Gastroesophageal sphincter (tissue), 4 donors: ENCODE results near the gene FBP2. TPM values are rescaled to one million over a fixed set of nuclear protein-coding genes. Genes with fewer than 3 reads are reported as not detected.
"Not testable (repeated sequence)": the region's sequence is repeated elsewhere in the genome, so short reads cannot be mapped to it uniquely, and the experiment has no call there.

Source experiments
- ATAC-seq: fragments of 150-250 bp; one replicate; pipeline ENCODE4 v1.9.1; 2016; ENCODE audit warnings: mild to moderate bottlenecking, moderate library complexity
- H3K27ac ChIP-seq, 4 donors: fragments of 200-600 bp; sonication (generic) in 3 of 4; 1 replicate in 3 of 4; 2 replicates in 1 of 4; pipeline ENCODE4 v1.5.1; 2016 to 2019
- H3K27me3 ChIP-seq: fragments of 200-600 bp; sonication (generic); one replicate; pipeline ENCODE4 v1.5.1; 2019
- H3K36me3 ChIP-seq, 2 donors: fragments of 200-600 bp; sonication (generic); one replicate each; pipeline ENCODE4 v1.5.1; 2019; ENCODE audit warnings: control low read depth in 1 of 2
- H3K4me1 ChIP-seq, 3 donors: fragments of 200-600 bp; sonication (generic); 1 replicate in 2 of 3; 2 replicates in 1 of 3; pipeline ENCODE4 v1.5.1; 2016 to 2019; ENCODE audit warnings: control low read depth in 2 of 3
- H3K4me3 ChIP-seq, 2 donors: fragments of 200-600 bp; sonication (generic); one replicate each; pipeline ENCODE4 v1.5.1; 2019; ENCODE audit warnings: mild to moderate bottlenecking in 1 of 2, moderate library complexity in 1 of 2
- H3K9me3 ChIP-seq, 3 donors: fragments of 200-600 bp; sonication (generic); one replicate each; pipeline ENCODE4 v1.5.1; 2017 to 2019; ENCODE audit warnings: control low read depth in 2 of 3
- EP300 ChIP-seq: sonication (generic); formaldehyde crosslinking; IDR thresholded peaks from one replicate; pipeline ENCODE4 v1.6.1; 2017; ENCODE audit warnings: antibody characterized with exemption, mild to moderate bottlenecking
- POLR2A ChIP-seq, 2 donors: fragments of 450-650 bp; IDR thresholded peaks; one replicate each; pipeline ENCODE4 v1.6.1; 2017; ENCODE audit warnings: antibody characterized with exemption in 2 of 2, mild to moderate bottlenecking in 2 of 2, moderate library complexity in 1 of 2
- POLR2AphosphoS5 ChIP-seq: sonication (generic); formaldehyde crosslinking; IDR thresholded peaks from one replicate; pipeline ENCODE4 v1.6.1; 2017; ENCODE audit warnings: antibody characterized with exemption
- WGBS, 2 donors: methylation state at CpG; one replicate each; pipeline ENCODE4 v1.1.5; 2018; ENCODE audit warnings: low coverage in 1 of 2; 5-methylcytosine and 5-hydroxymethylcytosine counted together
- total RNA-seq, 4 donors: library from RNA; depleted of rRNA; stranded (reverse); fragments of >200 nt; gene quantifications; one replicate each; pipeline ENCODE4 v1.1.0, GENCODE V29; 2016
- TF ChIP-seq, protein P1 (sequence below), 4 experiments: fragments of 200-600 bp in 2 of 4; fragments of 450-650 bp in 2 of 4; sonication (generic) in 1 of 4; IDR thresholded peaks; one replicate each; pipeline ENCODE4 v1.5.1; 2017 to 2019; ENCODE audit warnings: antibody characterized with exemption in 4 of 4, mild to moderate bottlenecking in 2 of 4, moderate library complexity in 2 of 4

The FBP2 gene
- total RNA-seq, 4 donors from 2014 or later: not detected

DNA sequence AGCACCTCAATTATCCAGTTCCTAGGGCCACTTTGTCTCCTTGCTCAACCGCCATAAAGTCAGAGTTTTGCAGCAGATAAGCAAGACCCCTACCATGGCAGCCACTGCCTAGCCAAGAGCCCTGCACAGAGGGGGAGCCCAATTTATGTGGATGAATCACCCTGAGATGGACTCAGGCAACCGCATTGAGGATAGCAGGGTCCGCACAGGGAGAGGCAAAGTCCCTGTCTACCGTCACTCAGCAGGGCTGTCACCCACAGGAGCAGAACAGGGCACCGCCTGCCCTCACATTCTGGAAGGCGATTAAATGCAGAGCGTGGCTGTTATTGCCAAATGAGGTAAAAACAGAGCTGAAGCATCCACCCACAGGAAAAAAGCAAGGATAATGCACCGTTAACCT, 1.7 kb downstream of the FBP2 start:
- H3K36me3 ChIP-seq: no peaks in the 10 kb centered on the region
- no peak overlapping the region for H3K4me3 ChIP-seq
- TF ChIP-seq POLR2A (IDR thresholded peaks at IDR 0.05) (no peak), POLR2AphosphoS5 (no peak), EP300 (no peak)
- TF ChIP-seq, protein P1, sequence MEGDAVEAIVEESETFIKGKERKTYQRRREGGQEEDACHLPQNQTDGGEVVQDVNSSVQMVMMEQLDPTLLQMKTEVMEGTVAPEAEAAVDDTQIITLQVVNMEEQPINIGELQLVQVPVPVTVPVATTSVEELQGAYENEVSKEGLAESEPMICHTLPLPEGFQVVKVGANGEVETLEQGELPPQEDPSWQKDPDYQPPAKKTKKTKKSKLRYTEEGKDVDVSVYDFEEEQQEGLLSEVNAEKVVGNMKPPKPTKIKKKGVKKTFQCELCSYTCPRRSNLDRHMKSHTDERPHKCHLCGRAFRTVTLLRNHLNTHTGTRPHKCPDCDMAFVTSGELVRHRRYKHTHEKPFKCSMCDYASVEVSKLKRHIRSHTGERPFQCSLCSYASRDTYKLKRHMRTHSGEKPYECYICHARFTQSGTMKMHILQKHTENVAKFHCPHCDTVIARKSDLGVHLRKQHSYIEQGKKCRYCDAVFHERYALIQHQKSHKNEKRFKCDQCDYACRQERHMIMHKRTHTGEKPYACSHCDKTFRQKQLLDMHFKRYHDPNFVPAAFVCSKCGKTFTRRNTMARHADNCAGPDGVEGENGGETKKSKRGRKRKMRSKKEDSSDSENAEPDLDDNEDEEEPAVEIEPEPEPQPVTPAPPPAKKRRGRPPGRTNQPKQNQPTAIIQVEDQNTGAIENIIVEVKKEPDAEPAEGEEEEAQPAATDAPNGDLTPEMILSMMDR (IDR thresholded peaks at IDR 0.05): no peak
- H3K27ac ChIP-seq: no peak overlapping the region
- H3K4me1 ChIP-seq: no peaks in the 10 kb centered on the region
- WGBS, 2 donors: 85 to 87% methylated on average over 3 to 5 of the region's 8 CpGs
- H3K27me3 ChIP-seq: peaks cover 15% of the 10 kb centered on the region
- no peaks in the 10 kb centered on the region for H3K9me3 ChIP-seq
- no peak for ATAC-seq

- ATAC-seq, H3K27ac ChIP-seq, H3K9me3 ChIP-seq, H3K36me3 ChIP-seq, H3K4me3 ChIP-seq, H3K4me1 ChIP-seq: not testable (repeated sequence)
- H3K27me3 ChIP-seq: peaks cover 15% of the 10 kb centered on the region
- no CpG with 5 or more reads among the region's 38 CpGs for WGBS, 2 donors
Measured at GRCh38 chr9:94591046-94591545, 2.5 kb downstream of the FBP2 start.

- no peak overlapping the region for H3K4me3 ChIP-seq
- no peak for ATAC-seq
- peaks cover 15% of the 10 kb centered on the region for H3K27me3 ChIP-seq
- no peaks in the 10 kb centered on the region for H3K4me1 ChIP-seq
- no peaks in the 10 kb centered on the region for H3K36me3 ChIP-seq
- WGBS, 2 donors: 72 to 80% methylated on average over 6 to 9 of the region's 9 CpGs
- TF ChIP-seq, protein P1 (IDR thresholded peaks at IDR 0.05): no peak
- no peak for TF ChIP-seq POLR2A (IDR thresholded peaks at IDR 0.05)
- no peak for TF ChIP-seq EP300
- no peak for TF ChIP-seq POLR2AphosphoS5
- no peak overlapping the region for H3K27ac ChIP-seq
- no peaks in the 10 kb centered on the region for H3K9me3 ChIP-seq
Measured at GRCh38 chr9:94588681-94589080, 4.9 kb downstream of the FBP2 start.

- Histone ChIP-seq H3K27me3 (peaks cover 15% of the 10 kb centered on the region), H3K4me1 (no peaks in the 10 kb centered on the region), H3K27ac (no peak overlapping the region), H3K4me3 (no peak overlapping the region), H3K9me3 (no peaks in the 10 kb centered on the region), H3K36me3 (no peaks in the 10 kb centered on the region)
- 25 to 33% methylated on average over 1 to 4 of the region's 9 CpGs for WGBS, 2 donors
- ATAC-seq: no peak
- no peak for TF ChIP-seq POLR2AphosphoS5
- TF ChIP-seq, protein P1 (IDR thresholded peaks at IDR 0.05): no peak
- no peak for TF ChIP-seq POLR2A (IDR thresholded peaks at IDR 0.05)
- no peak for TF ChIP-seq EP300
Measured at GRCh38 chr9:94586814-94587213, 6.8 kb downstream of the FBP2 start.

DNA sequence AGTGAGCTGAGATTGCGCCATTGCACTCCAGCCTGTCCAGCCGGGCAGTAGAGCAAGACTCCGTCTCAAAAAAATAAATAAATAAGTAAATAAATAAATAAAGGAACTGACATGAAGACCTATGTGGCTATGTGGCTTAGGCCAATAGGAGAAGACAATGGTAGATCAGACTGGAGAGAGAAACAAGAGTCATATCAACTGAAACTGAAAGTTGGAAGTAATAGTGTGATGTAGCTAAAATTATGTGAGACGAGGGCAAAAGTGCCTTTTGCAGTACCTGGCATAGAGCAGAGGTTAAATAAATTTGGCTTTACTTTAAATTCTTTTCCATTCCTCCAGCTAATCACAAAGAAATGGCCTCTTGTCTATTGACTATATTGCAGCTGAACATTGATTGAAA, 7.3 kb downstream of the FBP2 start:
- Histone ChIP-seq H3K9me3 (no peaks in the 10 kb centered on the region), H3K27ac (no peak overlapping the region), H3K36me3 (no peaks in the 10 kb centered on the region), H3K4me1 (no peaks in the 10 kb centered on the region), H3K4me3 (no peak overlapping the region), H3K27me3 (peaks cover 11% of the 10 kb centered on the region)
- WGBS, 2 donors: 61 to 71% methylated on average over 4 of the region's 4 CpGs
- TF ChIP-seq EP300 (no peak), POLR2AphosphoS5 (no peak), POLR2A (IDR thresholded peaks at IDR 0.05) (no peak)
- TF ChIP-seq, protein P1 (IDR thresholded peaks at IDR 0.05): no peak
- ATAC-seq: no peak
